ENCODE data around the gene ITPKA.

Gene ITPKA

GRCh38 chr15:41511899-41512369 is 18.3 kb downstream of the ITPKA start:
- FAIRE-seq: no peak

DNA sequence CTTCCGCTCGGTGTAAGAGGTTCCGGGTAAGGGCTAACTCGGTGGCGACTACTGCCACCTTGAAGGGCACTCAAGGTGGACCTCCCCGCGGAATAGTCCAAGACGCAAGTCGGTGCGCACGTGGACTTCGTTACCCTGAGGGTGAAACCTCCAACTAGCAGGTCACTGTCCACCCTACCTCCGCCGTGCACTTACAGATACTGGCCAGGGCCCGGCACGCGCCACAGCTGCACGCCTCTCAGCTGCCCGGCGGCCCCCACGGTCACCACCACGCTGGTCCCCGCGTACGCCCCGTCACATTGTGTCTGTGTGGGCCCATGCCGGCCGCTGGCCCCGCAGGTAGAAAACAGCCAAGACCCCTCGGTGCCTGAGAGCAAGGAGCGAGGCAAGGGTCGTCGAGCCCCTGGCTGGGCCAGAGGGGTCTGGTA is 18.9 kb downstream of the ITPKA start:
- FAIRE-seq: no peak

DNA sequence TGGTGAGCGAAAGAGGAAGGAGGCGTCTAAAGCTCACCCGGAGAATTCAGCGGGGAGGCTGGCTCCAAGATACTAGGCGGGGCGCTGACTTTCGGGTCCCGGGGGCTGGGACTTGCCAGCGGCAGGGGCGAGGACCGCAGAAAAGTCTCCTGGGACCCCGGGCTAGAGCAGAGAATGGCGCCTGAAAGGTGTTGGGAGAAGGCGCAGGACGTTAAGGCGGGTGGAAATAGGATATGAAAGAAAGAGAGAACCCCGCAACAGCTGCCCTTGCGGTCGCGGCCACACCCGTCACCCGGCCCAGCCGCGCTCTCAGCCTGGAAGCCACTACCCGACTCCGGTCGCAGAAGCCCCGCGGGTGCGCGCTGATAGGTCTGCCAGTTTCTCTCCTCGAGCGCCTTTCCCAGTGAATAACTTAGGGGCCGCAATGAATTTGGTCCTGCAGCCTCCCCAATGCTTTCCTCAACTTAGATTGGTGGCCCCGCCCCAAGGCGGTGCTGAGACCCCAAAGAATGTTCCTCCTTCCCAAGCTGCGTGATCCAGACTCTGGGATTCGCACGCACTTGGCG is 19.3 kb downstream of the ITPKA start:
- FAIRE-seq: no peak

GRCh38 chr15:41513506-41514227 is 20.0 kb downstream of the ITPKA start, which contains the start of gene LTK:
Gene LTK, minus strand, starts transcription at chr15:41513827. Its CDS starts 118 bp downstream, at chr15:41513709.
- FAIRE-seq: no peak

GRCh38 chr15:41517895-41518449 is 24.3 kb downstream of the ITPKA start:
- FAIRE-seq: no peak

DNA sequence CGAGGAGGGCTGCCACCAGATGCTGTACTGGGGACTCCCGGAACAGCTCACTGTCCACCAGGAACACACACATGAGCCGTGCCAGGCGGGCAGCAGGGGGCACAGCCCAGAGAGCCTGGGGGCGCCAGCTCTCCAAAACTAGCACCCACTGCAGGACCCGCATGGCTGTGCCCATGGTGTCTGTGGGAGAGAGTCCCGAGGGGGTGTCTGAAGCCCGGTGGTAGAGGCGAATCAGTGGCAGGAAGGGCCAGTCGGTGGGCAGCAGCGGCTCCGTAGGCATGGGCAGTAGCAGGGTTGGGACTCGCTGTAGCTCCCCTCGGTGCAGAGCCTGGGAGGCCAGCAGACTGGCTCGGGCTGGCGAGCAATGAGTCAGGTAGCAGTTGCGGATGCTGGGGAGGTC is 27.0 kb downstream of the ITPKA start:
- no peak for FAIRE-seq

DNA sequence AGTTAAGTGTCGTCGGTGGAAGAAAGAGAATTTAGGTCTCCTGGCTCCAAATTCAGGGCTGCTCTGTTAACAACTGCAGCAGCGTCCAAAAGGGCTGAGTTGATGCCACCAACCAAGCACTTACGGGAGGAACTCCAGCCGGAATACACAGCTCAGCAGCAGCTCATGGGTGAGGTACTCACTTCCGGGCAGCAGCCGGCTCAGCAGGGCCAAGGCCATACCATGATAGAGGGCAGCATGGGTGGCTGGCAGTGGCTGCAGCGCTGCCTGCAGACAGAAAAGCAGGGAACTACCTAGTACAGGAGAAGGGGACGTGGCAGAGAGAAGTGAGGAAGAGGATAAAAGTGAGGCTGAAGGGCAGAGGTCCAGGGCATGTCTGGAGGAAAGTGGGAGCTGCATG is 27.9 kb downstream of the ITPKA start:
- no peak for FAIRE-seq

DNA sequence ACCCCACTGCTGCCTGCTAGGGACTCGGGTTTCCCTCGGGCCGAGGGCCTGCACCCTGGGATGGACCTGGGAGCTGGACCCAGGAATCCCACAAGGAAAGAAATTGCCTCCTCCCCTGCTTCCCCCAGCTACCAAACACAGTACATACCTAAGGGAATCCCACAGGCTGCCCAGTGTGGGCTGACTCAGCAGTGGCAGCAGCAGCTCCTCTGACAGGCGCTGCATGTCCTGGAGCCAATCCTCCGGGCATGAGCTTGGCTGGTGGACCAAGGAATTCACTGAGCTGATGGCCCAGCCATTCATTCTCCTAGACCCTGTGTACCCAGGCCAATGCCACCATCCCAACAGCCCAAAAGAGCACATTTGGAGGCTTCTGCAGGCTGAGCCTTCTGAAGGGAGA is 29.4 kb downstream of the ITPKA start:
- no peak for FAIRE-seq

DNA sequence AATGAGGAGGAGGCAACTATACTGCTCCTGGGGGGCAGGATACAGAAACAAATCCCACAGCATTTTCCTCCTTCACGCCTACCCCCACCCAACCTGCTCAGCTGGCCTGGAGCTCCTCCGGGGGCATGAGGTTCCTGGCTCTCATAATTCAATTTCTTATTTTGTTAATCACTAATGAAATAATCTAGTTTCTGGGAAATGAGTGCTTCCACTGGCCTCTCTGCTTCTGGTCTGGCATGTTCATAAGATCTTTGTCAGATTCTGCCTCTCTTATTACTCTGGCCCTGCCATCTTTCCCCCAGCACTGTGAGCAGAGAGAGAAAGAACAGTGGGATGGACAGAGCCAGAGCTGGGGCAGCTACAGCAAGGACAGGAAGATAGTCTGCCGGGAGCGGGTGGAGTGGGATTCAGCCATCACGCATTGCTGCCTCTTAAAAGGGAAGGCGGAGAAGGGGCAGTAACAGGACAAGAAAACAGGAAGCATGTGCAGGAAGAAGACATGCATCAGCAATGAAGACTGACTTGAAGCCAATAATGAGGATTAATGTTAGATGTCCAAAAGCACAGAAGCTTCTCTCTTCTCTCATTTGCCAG is 36.8 kb downstream of the ITPKA start:
- FAIRE-seq: no peak

GRCh38 chr15:41535544-41535943 is 41.9 kb downstream of the ITPKA start:
- FAIRE-seq: no peak

GRCh38 chr15:41536866-41537265 is 43.2 kb downstream of the ITPKA start:
- FAIRE-seq: no peak

- FAIRE-seq: no peak
These were observed 49.8 kb downstream of the ITPKA start for GRCh38 chr15:41543521-41543870.

DNA sequence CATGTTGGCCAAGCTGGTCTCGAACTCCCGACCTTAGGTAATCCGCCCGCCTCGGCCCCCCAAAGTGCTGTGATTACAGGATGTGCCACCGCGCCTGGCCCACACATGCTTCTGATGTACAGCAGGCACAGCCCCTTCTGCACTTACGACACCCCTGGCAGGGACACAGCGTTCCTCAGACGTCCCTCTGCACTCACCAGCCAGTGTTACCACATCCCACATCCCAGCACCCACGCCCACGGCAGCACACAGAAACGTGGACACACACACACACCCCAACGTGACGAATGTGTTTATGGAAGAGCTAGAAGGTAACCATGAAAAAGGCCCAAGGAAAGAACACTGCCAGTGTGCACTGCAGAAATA is 51.0 kb downstream of the ITPKA start:
- no peak for FAIRE-seq

GRCh38 chr15:41545218-41545617 is 51.5 kb downstream of the ITPKA start:
- no peak for FAIRE-seq

DNA sequence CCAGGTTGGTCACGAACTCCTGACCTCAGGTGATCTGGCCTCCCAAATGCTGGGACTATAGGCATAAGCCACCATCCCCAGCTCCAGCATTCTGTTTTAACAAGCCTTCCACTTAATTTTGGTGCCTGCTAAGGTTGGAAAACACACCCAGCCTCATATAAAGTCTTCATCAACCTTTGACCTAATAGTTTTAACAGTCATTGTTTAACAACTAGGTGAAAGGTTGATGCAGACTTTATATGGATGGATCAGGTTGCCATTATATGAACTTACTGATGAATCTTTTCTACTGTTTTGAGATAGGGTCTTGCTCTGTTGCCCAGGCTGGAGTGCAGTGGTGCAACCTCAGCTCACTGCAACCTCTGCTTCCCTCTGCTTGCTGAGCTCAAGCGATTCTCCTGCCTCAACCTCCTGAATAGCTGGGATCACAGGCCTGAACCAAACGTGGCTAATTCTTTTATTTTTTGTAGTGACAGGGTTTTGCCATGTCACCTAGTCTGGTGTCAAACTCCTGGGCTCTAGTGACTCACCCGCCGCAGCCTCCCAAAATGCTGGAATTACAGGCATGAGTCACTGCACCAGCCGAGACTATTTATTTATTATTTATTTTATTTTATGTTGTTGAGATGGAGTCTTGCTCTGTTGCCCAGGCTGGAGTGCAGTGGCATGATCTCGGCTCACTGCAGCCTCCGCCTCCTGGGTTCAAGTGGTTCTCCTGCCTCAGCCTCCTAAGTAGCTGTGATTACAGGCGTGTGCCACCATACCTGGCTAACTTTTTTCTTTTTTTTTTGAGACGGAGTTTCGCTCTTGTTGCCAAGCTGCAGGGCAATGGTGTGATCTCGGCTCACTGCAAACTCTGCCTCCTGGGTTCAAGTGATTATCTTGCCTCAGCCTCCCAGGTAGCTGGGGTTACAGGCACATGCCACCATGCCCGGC is 53.4 kb downstream of the ITPKA start:
- FAIRE-seq: no peak

DNA sequence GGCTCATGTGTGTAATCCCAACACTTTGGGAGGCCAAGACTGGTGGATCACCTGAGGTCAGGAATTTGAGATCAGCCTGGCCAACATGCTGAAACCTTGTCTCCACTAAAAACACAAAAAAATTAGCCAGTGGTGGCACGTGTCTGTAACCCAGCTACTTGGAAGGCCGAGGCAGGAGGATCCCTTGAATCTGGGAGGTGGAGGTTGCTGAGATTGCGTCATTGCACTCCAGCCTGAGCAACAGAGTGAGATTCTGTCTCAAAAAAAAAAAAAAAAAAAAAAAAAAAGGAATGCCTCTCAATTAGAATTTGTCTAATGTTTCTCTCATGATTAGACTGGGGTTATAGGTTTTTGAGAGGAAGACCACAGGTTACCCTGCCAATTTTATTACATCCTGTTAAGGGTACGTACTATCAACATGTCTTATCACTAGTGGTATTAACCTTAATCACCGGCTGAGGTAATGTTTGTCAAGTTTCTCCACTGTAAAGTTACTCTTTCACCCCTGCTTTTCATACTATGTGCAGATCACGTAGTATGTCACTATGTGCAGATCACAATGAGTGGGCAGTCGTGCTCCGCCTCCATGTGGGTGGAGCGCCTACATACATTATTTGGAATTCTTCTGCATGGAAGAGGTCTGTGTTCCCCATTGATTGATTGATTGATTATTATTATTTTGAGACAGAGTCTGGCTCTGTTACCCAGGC is 56.5 kb downstream of the ITPKA start:
- no peak for FAIRE-seq

All from TTC549 (cell line).